OCI-LY7 (cell line): ENCODE measurements around the gene RXRG. TPM values are rescaled to one million over a fixed set of nuclear protein-coding genes. Genes with fewer than 3 reads are reported as not detected.

Experiments
- BruUV-seq: library from RNA; stranded (reverse); fragments of 400-500 nt; replicated peaks from 2 replicates; lab custom pipeline; 2021; lab: Mats Ljungman, UMichigan
- CTCF ChIA-PET: fragments of 300-600 bp; sonication (Branson Sonifier 250); formaldehyde crosslinking; loops from one replicate; lab custom pipeline; 2022; ENCODE audit warnings: antibody characterized with exemption; ENCODE audit not compliant: unreplicated experiment; lab: Charles Lee
- POLR2A ChIA-PET: fragments of 300-600 bp; sonication (Branson Sonifier 250); formaldehyde crosslinking; loops from one replicate; lab custom pipeline; 2022; ENCODE audit warnings: antibody characterized with exemption; lab: Charles Lee
- DNase-seq: peaks from one replicate; pipeline ENCODE4 v3.0.0-alpha.2; 2015; ENCODE audit warnings: low spot score
- H2AFZ ChIP-seq: fragments of 200-600 bp; sonication (generic), shearing (Covaris generic); 2 replicates; pipeline ENCODE4 v1.6.1; 2014; ENCODE audit warnings: mild to moderate bottlenecking, antibody characterized with exemption, low read length, moderate library complexity
- H3K27ac ChIP-seq: fragments of 200-600 bp; sonication (generic); 2 replicates; pipeline ENCODE4 v1.5.1; 2014; ENCODE audit warnings: mixed run types, low read depth, mild to moderate bottlenecking, moderate library complexity, low read length, inconsistent platforms; ENCODE audit not compliant: poor library complexity, severe bottlenecking
- H3K36me3 ChIP-seq: fragments of 200-600 bp; sonication (generic); 2 replicates; pipeline ENCODE4 v1.6.1; 2014; ENCODE audit warnings: mild to moderate bottlenecking, antibody characterized with exemption, low read length, moderate library complexity, mixed read lengths; ENCODE audit not compliant: insufficient read depth
- H3K4me1 ChIP-seq: fragments of 200-600 bp; sonication (generic); 2 replicates; pipeline ENCODE4 v1.5.1; 2014; ENCODE audit warnings: mild to moderate bottlenecking, low read length; ENCODE audit not compliant: insufficient read depth, poor library complexity, severe bottlenecking
- H3K4me2 ChIP-seq: fragments of 200-600 bp; sonication (generic); 2 replicates; pipeline ENCODE4 v1.6.1; 2014; ENCODE audit warnings: mild to moderate bottlenecking, low read length
- H3K4me3 ChIP-seq: fragments of 200-600 bp; sonication (generic); 2 replicates; pipeline ENCODE4 v1.5.1; 2014; ENCODE audit warnings: mild to moderate bottlenecking, low read depth, low read length; ENCODE audit not compliant: poor library complexity, severe bottlenecking
- H3K79me2 ChIP-seq: fragments of 200-600 bp; sonication (generic); 2 replicates; pipeline ENCODE4 v1.6.1; 2016; ENCODE audit warnings: low read depth, mild to moderate bottlenecking, low read length, moderate library complexity, mixed read lengths; ENCODE audit not compliant: insufficient read depth
- H3K9me2 ChIP-seq: fragments of 200-600 bp; sonication (generic); 2 replicates; pipeline ENCODE4 v1.6.1; 2016; ENCODE audit warnings: mild to moderate bottlenecking, low read length, mixed read lengths; ENCODE audit not compliant: insufficient read depth
- H3K9me3 ChIP-seq: fragments of 200-600 bp; sonication (generic); 2 replicates; pipeline ENCODE4 v1.6.1; 2014; ENCODE audit warnings: mild to moderate bottlenecking, mixed run types, low read length, mixed read lengths
- H4K20me1 ChIP-seq: fragments of 200-600 bp; sonication (generic); 2 replicates; pipeline ENCODE4 v1.6.1; 2014; ENCODE audit warnings: mild to moderate bottlenecking, antibody characterized with exemption, low read length, moderate library complexity, mixed read lengths; ENCODE audit not compliant: insufficient read depth
- CTCF ChIP-seq: fragments of 200-600 bp; sonication (generic); conservative IDR thresholded peaks from 2 replicates; pipeline ENCODE4 v1.5.1; 2014; ENCODE audit warnings: mild to moderate bottlenecking, antibody characterized with exemption, low read length, moderate library complexity, mixed read lengths
- EZH2phosphoT487 ChIP-seq: fragments of 200-600 bp; sonication (generic); IDR thresholded peaks from 2 replicates; pipeline ENCODE4 v1.6.1; 2018; ENCODE audit warnings: low read depth, borderline replicate concordance, mild to moderate bottlenecking, mixed run types, antibody characterized with exemption, low read length, moderate library complexity, mixed read lengths
- intact Hi-C: fragments of 100-400 bp; cut with micrococcal nuclease; formaldehyde crosslinking; loops from one replicate; pipeline ENCODE4 v1.10.0; 2022; ENCODE audit not compliant: unreplicated experiment
- total RNA-seq, 2 experiments: library from RNA; depleted of rRNA in 1 of 2; stranded (reverse); fragments of >200 nt in 1 of 2; shearing (Covaris generic) in 1 of 2; gene quantifications; 2 replicates each; pipeline ENCODE4 v1.2.3, GENCODE V29; 2014 to 2022

RXRG gene
- total RNA-seq, 2 experiments from 2014 or later, result not detected

GRCh38 chr1:165389609-165390008 lies 55.3 kb downstream of the RXRG start:
- DNase-seq, result no peak
- H3K9me3 ChIP-seq, result no peaks in the 10 kb centered on the region
- TF ChIP-seq EZH2phosphoT487 (no peak), CTCF (no peak)
- no peak overlapping the region for H3K27ac ChIP-seq
- BruUV-seq, result no TSS peak
- H2AFZ ChIP-seq, result no peak overlapping the region
- H3K4me3 ChIP-seq, result no peak overlapping the region
- POLR2A ChIA-PET, result interaction anchor here (1.0 kb wide), 1 partner anchor 1993 kb away, joined by 3 read pairs; no protein-coding TSS in a partner anchor
- peaks cover 3% of the 10 kb centered on the region; the same call in 1 of the 2 replicates for H4K20me1 ChIP-seq
- H3K4me2 ChIP-seq, result no peak overlapping the region
- H3K4me1 ChIP-seq, result peaks cover 6% of the 10 kb centered on the region
- CTCF ChIA-PET, result no interaction called here
- H3K9me2 ChIP-seq, result no peaks in the 10 kb centered on the region
- H3K79me2 ChIP-seq, result no peaks in the 10 kb centered on the region
- intact Hi-C loops, result loop anchor here (5.0 kb wide), 1 partner anchor 523 kb away; no protein-coding TSS in a partner anchor
- no peaks in the 10 kb centered on the region for H3K36me3 ChIP-seq

GRCh38 chr1:165387961-165388360 lies 57.0 kb downstream of the RXRG start:
- Histone ChIP-seq H3K4me3 (no peak overlapping the region), H3K4me1 (peaks cover under 1% of the 10 kb centered on the region), H3K4me2 (no peak overlapping the region), H3K9me2 (no peaks in the 10 kb centered on the region), H4K20me1 (peaks cover 3% of the 10 kb centered on the region; the same call in 1 of the 2 replicates), H3K79me2 (no peaks in the 10 kb centered on the region), H3K36me3 (no peaks in the 10 kb centered on the region), H3K9me3 (no peaks in the 10 kb centered on the region), H3K27ac (no peak overlapping the region), H2AFZ (no peak overlapping the region)
- intact Hi-C loops, result no loop called here
- ChIA-PET POLR2A (no interaction called here), CTCF (interaction anchor here (0.6 kb wide), 1 partner anchor 12 kb away, joined by 3 read pairs; no protein-coding TSS in a partner anchor)
- TF ChIP-seq CTCF (no peak), EZH2phosphoT487 (no peak)
- BruUV-seq, result no TSS peak
- DNase-seq, result no peak

GRCh38 chr1:165387505-165387904 lies 57.4 kb downstream of the RXRG start:
- CTCF ChIA-PET, result no interaction called here
- POLR2A ChIA-PET, result no interaction called here

More at GRCh38 chr1:165387505-165387904, 57.4 kb downstream of the RXRG start:
- Histone ChIP-seq H3K79me2 (no peaks in the 10 kb centered on the region), H4K20me1 (peaks cover 3% of the 10 kb centered on the region; the same call in 1 of the 2 replicates), H3K27ac (no peak overlapping the region), H3K9me3 (no peaks in the 10 kb centered on the region), H3K4me3 (no peak overlapping the region), H3K36me3 (no peaks in the 10 kb centered on the region), H3K9me2 (no peaks in the 10 kb centered on the region), H2AFZ (no peak overlapping the region), H3K4me1 (no peaks in the 10 kb centered on the region), H3K4me2 (no peak overlapping the region)
- no peak for TF ChIP-seq CTCF
- TF ChIP-seq EZH2phosphoT487, result no peak
- DNase-seq, result no peak
- intact Hi-C loops, result no loop called here
- BruUV-seq, result no TSS peak
